K562 (cell line): ENCODE measurements around the gene RIPPLY3. TPM values are rescaled to one million over a fixed set of nuclear protein-coding genes. Genes with fewer than 3 reads are reported as not detected.

ENCODE experiments used
- C11orf30 ChIP-seq: fragments of 450-650 bp; IDR thresholded peaks from 2 replicates; pipeline ENCODE4 v1.6.1; 2016; ENCODE audit warnings: low read depth, mild to moderate bottlenecking
- CBX1 ChIP-seq: sonication (generic); IDR thresholded peaks from 2 replicates; pipeline ENCODE4 v1.6.1; 2016; ENCODE audit warnings: antibody characterized with exemption, low read depth, mild to moderate bottlenecking
- CCNT2 ChIP-seq: IDR thresholded peaks from 2 replicates; pipeline ENCODE4 v1.6.1; 2011; ENCODE audit warnings: borderline replicate concordance, low read depth, mild to moderate bottlenecking, moderate library complexity, mixed read lengths, low read length; ENCODE audit not compliant: insufficient read length; ENCODE audit errors: extremely low read depth
- CXXC5 ChIP-seq: fragments of 250-450 bp; sonication (Bioruptor Pico); IDR thresholded peaks from 2 replicates; pipeline ENCODE4 v1.8.0; 2022; ENCODE audit warnings: inconsistent platforms, mild to moderate bottlenecking, moderate library complexity
- EGR1 ChIP-seq: fragments of 450-650 bp; conservative IDR thresholded peaks from 2 replicates; pipeline ENCODE4 v1.6.1; 2017; ENCODE audit warnings: mild to moderate bottlenecking
- EZH2 ChIP-seq: IDR thresholded peaks from 2 replicates; pipeline ENCODE4 v1.6.1; 2012; ENCODE audit warnings: low read depth, mild to moderate bottlenecking, inconsistent platforms, low read length, borderline replicate concordance
- HDAC8 ChIP-seq: fragments of 450-650 bp; IDR thresholded peaks from 2 replicates; pipeline ENCODE4 v1.6.1; 2016; ENCODE audit warnings: mild to moderate bottlenecking, missing genetic modification characterization, moderate library complexity, missing compliant biosample characterization
- JUN ChIP-seq, 2 experiments: sonication (generic) in 1 of 2; formaldehyde crosslinking in 1 of 2; IDR thresholded peaks; 2 replicates each; pipeline versions ENCODE4 v1.6.1 to v1.8.0; 2012 to 2022; ENCODE audit warnings: borderline replicate concordance in 2 of 2, mild to moderate bottlenecking in 2 of 2, improper control_type of control experiment in 1 of 2, low read depth in 1 of 2, low read length in 1 of 2, missing genetic modification reagents in 1 of 2
- JUND ChIP-seq, 2 experiments: IDR thresholded peaks; 2 replicates in 1 of 2; 3 replicates in 1 of 2; pipeline ENCODE4 v1.6.1; 2011; ENCODE audit warnings: borderline replicate concordance in 2 of 2, low read depth in 2 of 2, low read length in 2 of 2, improper control_type of control experiment in 1 of 2, missing biosample characterization in 1 of 2, missing genetic modification characterization in 1 of 2, missing genetic modification reagents in 1 of 2
- L3MBTL2 ChIP-seq: fragments of 450-650 bp; IDR thresholded peaks from 2 replicates; pipeline ENCODE4 v1.6.1; 2016; ENCODE audit warnings: mild to moderate bottlenecking, moderate library complexity
- MCM3 ChIP-seq: fragments of 450-650 bp; IDR thresholded peaks from 2 replicates; pipeline ENCODE4 v1.6.1; 2016
- MYC ChIP-seq, 2 experiments: fragments of 250-450 bp in 1 of 2; sonication (Bioruptor Pico) in 1 of 2; IDR thresholded peaks; 2 replicates each; pipeline versions ENCODE4 v1.5.1 to v1.6.1; 2012 to 2021; ENCODE audit warnings: low read depth in 2 of 2, borderline replicate concordance in 1 of 2, improper control_type of control experiment in 1 of 2, low read length in 1 of 2, mild to moderate bottlenecking in 1 of 2, moderate library complexity in 1 of 2
- NBN ChIP-seq: fragments of 450-650 bp; IDR thresholded peaks from 2 replicates; pipeline ENCODE4 v1.6.1; 2016; ENCODE audit warnings: low read depth, mild to moderate bottlenecking
- POLR2H ChIP-seq: IDR thresholded peaks from 2 replicates; pipeline ENCODE4 v1.6.1; 2016; ENCODE audit warnings: missing genetic modification characterization, low read depth, mild to moderate bottlenecking, control low read depth, missing compliant biosample characterization, moderate library complexity
- SIN3B ChIP-seq: fragments of 450-650 bp; IDR thresholded peaks from 2 replicates; pipeline ENCODE4 v1.6.1; 2017; ENCODE audit warnings: low read depth, mild to moderate bottlenecking, moderate library complexity
- SMARCE1 ChIP-seq: fragments of 450-650 bp; IDR thresholded peaks from 2 replicates; pipeline ENCODE4 v1.7.1; 2016; ENCODE audit warnings: mild to moderate bottlenecking
- TARDBP ChIP-seq: fragments of 450-650 bp; IDR thresholded peaks from 2 replicates; pipeline ENCODE4 v1.6.1; 2016
- TSC22D4 ChIP-seq: fragments of 450-650 bp; IDR thresholded peaks from 2 replicates; pipeline ENCODE4 v1.6.1; 2016; ENCODE audit warnings: missing genetic modification characterization, missing biosample characterization, control low read depth
- ZSCAN29 ChIP-seq: fragments of 450-650 bp; IDR thresholded peaks from 2 replicates; pipeline ENCODE4 v1.6.1; 2017
- polyA plus RNA-seq, 8 experiments: library from polyadenylated mRNA; depleted of rRNA in 4 of 8; stranded (reverse) in 5 of 8; unstranded in 3 of 8; fragments of >200 nt; fragmentation: Nextera tagmentation in 2 of 8; fragmentation: Illumina TruSeq in 1 of 8; extraction: Ambion mirVana in 2 of 8; extraction: Trizol in 1 of 8; gene quantifications; 2 replicates each; pipeline versions ENCODE4 v1.2.1 to v1.2.3, GENCODE V29; 2011 to 2014; ENCODE audit warnings: inconsistent platforms in 1 of 8, missing spikeins in 1 of 8
- total RNA-seq, 7 experiments: library from RNA; depleted of rRNA in 6 of 7; stranded (reverse); fragments of >200 nt in 6 of 7; fragmentation: Illumina TruSeq in 2 of 7; extraction: Trizol in 2 of 7; gene quantifications; 2 replicates each; pipeline versions ENCODE4 v1.2.1 to v1.2.3, GENCODE V29; 2011 to 2021; ENCODE audit warnings: low replicate concordance in 1 of 7
- TF ChIP-seq, protein P1 (sequence below): fragments of 250-450 bp; sonication (Bioruptor Pico); IDR thresholded peaks from 2 replicates; pipeline ENCODE4 v1.4.0; 2020
- TF ChIP-seq, protein P2 (sequence below), 2 experiments: IDR thresholded peaks; 2 replicates each; pipeline ENCODE4 v1.6.1; 2011; ENCODE audit warnings: borderline replicate concordance in 1 of 2, control low read depth in 1 of 2, low read depth in 1 of 2, low read length in 1 of 2, mild to moderate bottlenecking in 1 of 2, mixed read lengths in 1 of 2, moderate library complexity in 1 of 2; ENCODE audit not compliant: insufficient read depth in 1 of 2, insufficient read length in 1 of 2, poor library complexity in 1 of 2, severe bottlenecking in 1 of 2; ENCODE audit errors: extremely low read depth in 1 of 2

Gene RIPPLY3
- total and polyA plus RNA-seq, 9 of the 15 experiments (the other 6 are each of a cell fraction or from before 2014, with no cell fraction given), result not detected

DNA sequence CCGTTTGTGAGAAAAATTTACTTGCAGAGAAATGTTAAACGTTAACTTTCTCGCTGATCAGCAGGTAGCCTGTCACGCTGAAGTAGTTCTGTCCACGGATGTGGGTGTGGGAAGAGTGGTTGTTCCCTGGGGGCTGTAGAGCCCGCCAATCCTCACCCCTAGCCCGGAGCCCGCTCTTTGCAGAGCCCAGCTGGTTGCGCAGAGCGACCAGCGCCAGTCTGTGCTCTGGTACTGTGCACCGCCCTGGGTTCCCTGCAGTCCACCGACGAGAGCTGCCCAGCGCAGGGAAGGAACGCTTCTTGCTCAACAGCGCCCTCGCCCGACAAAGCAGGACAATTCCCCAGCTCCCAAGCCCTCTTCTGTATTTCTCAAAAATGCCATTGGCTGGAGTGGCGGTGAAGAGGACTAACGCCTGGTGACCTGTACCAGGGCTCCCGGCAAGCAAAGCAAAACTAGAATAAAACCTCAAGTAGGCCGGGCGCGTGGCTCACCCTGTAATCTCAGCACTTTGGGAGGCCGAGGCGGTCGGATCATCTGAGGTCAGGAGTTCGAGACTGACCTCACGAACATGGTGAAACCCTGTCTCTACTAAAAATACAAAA is 3.3 kb downstream of the RIPPLY3 start (continued):
- no peak for TF ChIP-seq JUN (IDR thresholded peaks at IDR 0.05; ENCODE audit: borderline replicate concordance, low read depth, low read length)
- no peak for TF ChIP-seq JUN (CRISPR knock-in tag; IDR thresholded peaks at IDR 0.05; ENCODE audit: borderline replicate concordance)
- no peak; the same call in 1 of the 2 replicates for TF ChIP-seq TARDBP
- TF ChIP-seq TSC22D4 (tag), result no peak
- no peak for TF ChIP-seq POLR2H
- 0 out of 2 replicates have a peak, but pooled peaks have one; percentile 36 for TF ChIP-seq NBN
- peak; percentile 20; the same call in 1 of the 2 replicates for TF ChIP-seq SIN3B
- 0 out of 2 replicates have a peak, but pooled peaks have one; percentile 45 for TF ChIP-seq CBX1
- no peak for TF ChIP-seq HDAC8 (tag)
- TF ChIP-seq C11orf30, result no peak
- peak; percentile 62 for TF ChIP-seq CXXC5 (CRISPR knock-in tag)
- peak; percentile 48; the same call in 1 of the 2 replicates for TF ChIP-seq JUND (IDR thresholded peaks at IDR 0.05; ENCODE audit: borderline replicate concordance, low read depth, low read length)
- peak; percentile 59; the same call in 1 of the 3 replicates for TF ChIP-seq JUND (tag; IDR thresholded peaks at IDR 0.05; ENCODE audit: borderline replicate concordance, low read depth, low read length)
- TF ChIP-seq EGR1, result no peak
- no peak for TF ChIP-seq MCM3
- TF ChIP-seq CCNT2, result no peak
- no peak for TF ChIP-seq EZH2
- TF ChIP-seq, protein P1, sequence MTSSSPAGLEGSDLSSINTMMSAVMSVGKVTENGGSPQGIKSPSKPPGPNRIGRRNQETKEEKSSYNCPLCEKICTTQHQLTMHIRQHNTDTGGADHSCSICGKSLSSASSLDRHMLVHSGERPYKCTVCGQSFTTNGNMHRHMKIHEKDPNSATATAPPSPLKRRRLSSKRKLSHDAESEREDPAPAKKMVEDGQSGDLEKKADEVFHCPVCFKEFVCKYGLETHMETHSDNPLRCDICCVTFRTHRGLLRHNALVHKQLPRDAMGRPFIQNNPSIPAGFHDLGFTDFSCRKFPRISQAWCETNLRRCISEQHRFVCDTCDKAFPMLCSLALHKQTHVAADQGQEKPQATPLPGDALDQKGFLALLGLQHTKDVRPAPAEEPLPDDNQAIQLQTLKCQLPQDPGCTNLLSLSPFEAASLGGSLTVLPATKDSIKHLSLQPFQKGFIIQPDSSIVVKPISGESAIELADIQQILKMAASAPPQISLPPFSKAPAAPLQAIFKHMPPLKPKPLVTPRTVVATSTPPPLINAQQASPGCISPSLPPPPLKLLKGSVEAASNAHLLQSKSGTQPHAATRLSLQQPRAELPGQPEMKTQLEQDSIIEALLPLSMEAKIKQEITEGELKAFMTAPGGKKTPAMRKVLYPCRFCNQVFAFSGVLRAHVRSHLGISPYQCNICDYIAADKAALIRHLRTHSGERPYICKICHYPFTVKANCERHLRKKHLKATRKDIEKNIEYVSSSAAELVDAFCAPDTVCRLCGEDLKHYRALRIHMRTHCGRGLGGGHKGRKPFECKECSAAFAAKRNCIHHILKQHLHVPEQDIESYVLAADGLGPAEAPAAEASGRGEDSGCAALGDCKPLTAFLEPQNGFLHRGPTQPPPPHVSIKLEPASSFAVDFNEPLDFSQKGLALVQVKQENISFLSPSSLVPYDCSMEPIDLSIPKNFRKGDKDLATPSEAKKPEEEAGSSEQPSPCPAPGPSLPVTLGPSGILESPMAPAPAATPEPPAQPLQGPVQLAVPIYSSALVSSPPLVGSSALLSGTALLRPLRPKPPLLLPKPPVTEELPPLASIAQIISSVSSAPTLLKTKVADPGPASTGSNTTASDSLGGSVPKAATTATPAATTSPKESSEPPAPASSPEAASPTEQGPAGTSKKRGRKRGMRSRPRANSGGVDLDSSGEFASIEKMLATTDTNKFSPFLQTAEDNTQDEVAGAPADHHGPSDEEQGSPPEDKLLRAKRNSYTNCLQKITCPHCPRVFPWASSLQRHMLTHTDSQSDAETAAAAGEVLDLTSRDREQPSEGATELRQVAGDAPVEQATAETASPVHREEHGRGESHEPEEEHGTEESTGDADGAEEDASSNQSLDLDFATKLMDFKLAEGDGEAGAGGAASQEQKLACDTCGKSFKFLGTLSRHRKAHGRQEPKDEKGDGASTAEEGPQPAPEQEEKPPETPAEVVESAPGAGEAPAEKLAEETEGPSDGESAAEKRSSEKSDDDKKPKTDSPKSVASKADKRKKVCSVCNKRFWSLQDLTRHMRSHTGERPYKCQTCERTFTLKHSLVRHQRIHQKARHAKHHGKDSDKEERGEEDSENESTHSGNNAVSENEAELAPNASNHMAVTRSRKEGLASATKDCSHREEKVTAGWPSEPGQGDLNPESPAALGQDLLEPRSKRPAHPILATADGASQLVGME, result 0 out of 2 replicates have a peak, but pooled peaks have one; percentile 77
- TF ChIP-seq ZSCAN29, result no peak
- TF ChIP-seq L3MBTL2, result 0 out of 2 replicates have a peak, but pooled peaks have one; percentile 36
- TF ChIP-seq, protein P2, sequence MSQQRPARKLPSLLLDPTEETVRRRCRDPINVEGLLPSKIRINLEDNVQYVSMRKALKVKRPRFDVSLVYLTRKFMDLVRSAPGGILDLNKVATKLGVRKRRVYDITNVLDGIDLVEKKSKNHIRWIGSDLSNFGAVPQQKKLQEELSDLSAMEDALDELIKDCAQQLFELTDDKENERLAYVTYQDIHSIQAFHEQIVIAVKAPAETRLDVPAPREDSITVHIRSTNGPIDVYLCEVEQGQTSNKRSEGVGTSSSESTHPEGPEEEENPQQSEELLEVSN (IDR thresholded peaks at IDR 0.05; ENCODE audit: borderline replicate concordance in 1 of 2, extremely low read depth in 1 of 2, insufficient read depth in 1 of 2, insufficient read length in 1 of 2, low read depth in 1 of 2, low read length in 1 of 2, poor library complexity in 1 of 2, severe bottlenecking in 1 of 2), result no peak
- TF ChIP-seq MYC (IDR thresholded peaks at IDR 0.05; ENCODE audit: low read depth, low read length), result peak; percentile 45; the same call in 1 of the 2 replicates
- TF ChIP-seq MYC (CRISPR knock-in tag; IDR thresholded peaks at IDR 0.05; ENCODE audit: borderline replicate concordance, low read depth), result no peak
- TF ChIP-seq SMARCE1, result peak; percentile 82; the same call in 1 of the 2 replicates
